H9 (cell line): ENCODE results near the gene SPATA6. TPM values are rescaled to one million over a fixed set of nuclear protein-coding genes. Genes with fewer than 3 reads are reported as not detected.

Experiments
- DNase-seq: peaks from one replicate; pipeline ENCODE4 v3.0.0-alpha.2; 2017
- H2AFZ ChIP-seq: one replicate; pipeline ENCODE4 v1.6.1; 2013; ENCODE audit warnings: mild to moderate bottlenecking, low read length, control low read depth, moderate library complexity
- H2AK5ac ChIP-seq: 2 replicates; pipeline ENCODE4 v1.6.1; 2013; ENCODE audit warnings: low read length, control low read depth, mixed read lengths; ENCODE audit not compliant: insufficient read length
- H2BK120ac ChIP-seq: one replicate; pipeline ENCODE4 v1.6.1; 2013; ENCODE audit warnings: low read depth, mild to moderate bottlenecking, low read length, control low read depth, inconsistent platforms; ENCODE audit not compliant: poor library complexity, severe bottlenecking
- H2BK12ac ChIP-seq: 2 replicates; pipeline ENCODE4 v1.6.1; 2013; ENCODE audit warnings: low read length, control low read depth, mixed read lengths, low read depth; ENCODE audit not compliant: insufficient read length
- H2BK15ac ChIP-seq: 2 replicates; pipeline ENCODE4 v1.6.1; 2013; ENCODE audit warnings: low read depth, low read length, control low read depth
- H2BK20ac ChIP-seq: one replicate; pipeline ENCODE4 v1.6.1; 2013; ENCODE audit warnings: low read depth, mild to moderate bottlenecking, low read length, control low read depth, inconsistent platforms; ENCODE audit not compliant: poor library complexity, severe bottlenecking
- H2BK5ac ChIP-seq: 2 replicates; pipeline ENCODE4 v1.6.1; 2013; ENCODE audit warnings: low read length, control low read depth, mixed read lengths; ENCODE audit not compliant: insufficient read length
- H3K14ac ChIP-seq: 2 replicates; pipeline ENCODE4 v1.6.1; 2013; ENCODE audit warnings: low read length, control low read depth; ENCODE audit not compliant: insufficient read depth
- H3K18ac ChIP-seq: 2 replicates; pipeline ENCODE4 v1.6.1; 2013; ENCODE audit warnings: low read depth, mild to moderate bottlenecking, mixed read lengths, low read length, control low read depth; ENCODE audit not compliant: insufficient read length
- H3K23ac ChIP-seq: 2 replicates; pipeline ENCODE4 v1.6.1; 2013; ENCODE audit warnings: low read length, control low read depth, mixed read lengths, low read depth; ENCODE audit not compliant: insufficient read length
- H3K23me2 ChIP-seq: 2 replicates; pipeline ENCODE4 v1.6.1; 2013; ENCODE audit warnings: low read depth, mild to moderate bottlenecking, mixed read lengths, low read length, control low read depth; ENCODE audit not compliant: insufficient read length, poor library complexity, severe bottlenecking
- H3K27ac ChIP-seq: 2 replicates; pipeline ENCODE4 v1.5.1; 2013; ENCODE audit warnings: low read length, control low read depth, mixed read lengths, low read depth; ENCODE audit not compliant: insufficient read length
- H3K27me3 ChIP-seq: 2 replicates; pipeline ENCODE4 v1.6.1; 2013; ENCODE audit warnings: low read length, control low read depth, inconsistent platforms; ENCODE audit not compliant: insufficient read depth
- H3K4ac ChIP-seq: 2 replicates; pipeline ENCODE4 v1.6.1; 2013; ENCODE audit warnings: low read depth, mild to moderate bottlenecking, control low read depth, inconsistent platforms, low read length, moderate library complexity
- H3K4me1 ChIP-seq: 2 replicates; pipeline ENCODE4 v1.6.1; 2013; ENCODE audit warnings: low read length, control low read depth, inconsistent platforms; ENCODE audit not compliant: insufficient read depth
- H3K4me2 ChIP-seq: 2 replicates; pipeline ENCODE4 v1.6.1; 2013; ENCODE audit warnings: low read length, control low read depth, mixed read lengths; ENCODE audit not compliant: insufficient read length, insufficient read depth
- H3K56ac ChIP-seq: 2 replicates; pipeline ENCODE4 v1.6.1; 2013; ENCODE audit warnings: low read depth, mild to moderate bottlenecking, mixed read lengths, low read length, control low read depth; ENCODE audit not compliant: insufficient read length
- H3K79me1 ChIP-seq: 2 replicates; pipeline ENCODE4 v1.6.1; 2013; ENCODE audit warnings: low read depth, mild to moderate bottlenecking, moderate library complexity, low read length, control low read depth, inconsistent platforms; ENCODE audit not compliant: insufficient read depth, poor library complexity, severe bottlenecking
- H3K79me2 ChIP-seq: 2 replicates; pipeline ENCODE4 v1.6.1; 2013; ENCODE audit warnings: low read length, control low read depth, inconsistent platforms; ENCODE audit not compliant: insufficient read depth
- H3K9ac ChIP-seq: 2 replicates; pipeline ENCODE4 v1.6.1; 2013; ENCODE audit warnings: low read length, control low read depth, mixed read lengths; ENCODE audit not compliant: insufficient read length; ENCODE audit errors: extremely low read depth
- H3K9me3 ChIP-seq: one replicate; pipeline ENCODE4 v1.6.1; 2013; ENCODE audit warnings: low read depth, low read length, inconsistent platforms; ENCODE audit not compliant: control insufficient read depth
- H3T11ph ChIP-seq: one replicate; pipeline ENCODE4 v1.6.1; 2013; ENCODE audit warnings: mild to moderate bottlenecking, low read length, control low read depth, inconsistent platforms
- H4K20me1 ChIP-seq: one replicate; pipeline ENCODE4 v1.6.1; 2013; ENCODE audit not compliant: control insufficient read depth, insufficient read length, insufficient read depth
- H4K5ac ChIP-seq: 2 replicates; pipeline ENCODE4 v1.6.1; 2013; ENCODE audit warnings: low read depth, mild to moderate bottlenecking, mixed read lengths, low read length, control low read depth; ENCODE audit not compliant: insufficient read length
- H4K8ac ChIP-seq: replicated peaks from 2 replicates; pipeline ENCODE4 v1.6.1; 2013; ENCODE audit warnings: low read length, control low read depth, mixed read lengths, low read depth; ENCODE audit not compliant: insufficient read length
- H4K91ac ChIP-seq: 2 replicates; pipeline ENCODE4 v1.6.1; 2013; ENCODE audit warnings: low read depth, mild to moderate bottlenecking, moderate library complexity, mixed read lengths, low read length, control low read depth; ENCODE audit not compliant: insufficient read length
- H3K27ac Mint-ChIP-seq, 3 experiments: 2 replicates in 2 of 3; 3 replicates in 1 of 3; pipeline ENCODE4 v1.8.0; 2020 to 2021; ENCODE audit warnings: mixed read lengths in 3 of 3, mild to moderate bottlenecking in 1 of 3, moderate library complexity in 1 of 3
- H3K27me3 Mint-ChIP-seq: 2 replicates; pipeline ENCODE4 v1.8.0; 2021; ENCODE audit warnings: low read depth, mild to moderate bottlenecking, moderate library complexity, mixed read lengths
- H3K36me3 Mint-ChIP-seq, 3 experiments: 2 replicates in 2 of 3; 3 replicates in 1 of 3; pipeline ENCODE4 v1.8.0; 2020 to 2021; ENCODE audit warnings: low read depth in 3 of 3, mixed read lengths in 3 of 3; ENCODE audit not compliant: insufficient read depth in 1 of 3
- H3K4me1 Mint-ChIP-seq, 2 experiments: 2 replicates each; pipeline ENCODE4 v1.8.0; 2020; ENCODE audit warnings: mixed read lengths in 2 of 2
- H3K4me3 Mint-ChIP-seq, 2 experiments: 2 replicates in 1 of 2; 3 replicates in 1 of 2; pipeline ENCODE4 v1.8.0; 2020 to 2021; ENCODE audit warnings: mild to moderate bottlenecking in 2 of 2, mixed read lengths in 2 of 2, moderate library complexity in 1 of 2
- H3K9me3 Mint-ChIP-seq, 2 experiments: 2 replicates in 1 of 2; 3 replicates in 1 of 2; pipeline ENCODE4 v1.8.0; 2020; ENCODE audit warnings: mild to moderate bottlenecking in 2 of 2, mixed read lengths in 2 of 2, moderate library complexity in 1 of 2
- WGBS: extraction: QIAGEN DNeasy Blood & Tissue Kit; methylation state at CpG from one replicate; pipeline ENCODE4 v1.1.7; 2013; ENCODE audit warnings: missing lambda C conversion rate, low lambda C conversion rate, mixed read lengths; ENCODE audit not compliant: insufficient read length; ENCODE audit errors: extremely low coverage; 5-methylcytosine and 5-hydroxymethylcytosine counted together
- total RNA-seq: library from RNA; stranded (reverse); gene quantifications from 2 replicates; pipeline ENCODE4 v1.2.1, GENCODE V29; 2021
- TF ChIP-seq, protein P1 (sequence below): fragments of 200-600 bp; sonication (generic); conservative IDR thresholded peaks from 3 replicates; pipeline ENCODE4 v1.8.0; 2021; ENCODE audit warnings: antibody characterized with exemption, mild to moderate bottlenecking

Gene SPATA6
- total RNA-seq, 1 experiment from 2014 or later, result 8.0 TPM

DNA sequence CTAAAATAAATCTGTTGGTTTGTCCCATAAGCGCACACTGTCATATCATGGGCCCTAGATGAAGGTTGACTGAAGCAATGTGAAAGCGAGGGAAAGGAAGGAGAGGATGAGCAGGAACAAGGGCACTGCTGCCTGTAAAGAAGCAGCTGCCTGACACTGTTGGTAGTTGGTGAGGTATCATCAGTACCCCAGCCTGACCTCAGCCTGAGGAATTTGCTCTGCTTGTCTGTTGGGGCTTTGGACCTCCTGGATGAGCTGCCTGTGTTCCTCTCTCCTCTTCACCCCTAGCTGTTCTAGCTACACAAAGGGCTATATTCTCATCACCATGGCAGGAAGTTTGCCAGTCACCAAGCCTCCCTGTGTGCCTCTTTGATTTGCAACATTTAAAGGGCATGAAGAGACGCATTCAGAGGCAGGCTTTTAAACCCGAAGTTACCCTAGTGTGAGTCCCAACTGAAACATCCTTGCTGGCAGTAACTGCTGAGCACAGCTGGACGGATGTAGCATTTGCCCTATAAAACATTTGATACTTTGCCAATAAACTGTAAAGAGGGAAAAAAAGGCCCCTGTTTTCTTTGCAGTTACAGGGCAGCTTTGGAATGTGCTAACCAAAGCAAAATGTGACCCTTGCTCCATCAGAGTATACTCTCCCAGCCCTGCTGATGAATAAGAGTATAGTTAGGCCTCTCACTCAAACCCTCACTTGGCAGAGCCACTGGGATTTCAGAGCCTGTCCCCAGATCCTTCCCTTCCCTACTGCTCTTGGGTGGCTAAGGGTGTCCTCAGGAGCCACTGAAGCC is 22.2 kb upstream of the SPATA6 start:
- H3K79me2 ChIP-seq, result no peaks in the 10 kb centered on the region
- WGBS, result no CpG with 5 or more reads among the region's 5 CpGs
- peaks cover 18 to 25% of the 10 kb centered on the region in 2 experiments for H3K4me1 Mint-ChIP-seq

More for the DNA sequence above, 22.2 kb upstream of the SPATA6 start:
- no peak for DNase-seq
- H3K56ac ChIP-seq, result no peak overlapping the region
- H2BK5ac ChIP-seq, result no peak overlapping the region
- no peaks in the 10 kb centered on the region for H3K9me3 ChIP-seq
- Mint-ChIP-seq H3K4me3 (no peak overlapping the region), H3K9me3 (no peaks in the 10 kb centered on the region), H3K27ac (no peak overlapping the region), H3K27me3 (no peaks in the 10 kb centered on the region; the same call in 1 of the 2 replicates), H3K36me3 (no peaks in the 10 kb centered on the region)
- H2BK15ac ChIP-seq, result no peak overlapping the region
- no peak overlapping the region for H2AK5ac ChIP-seq
- no peak overlapping the region for H2BK20ac ChIP-seq
- H3K27ac ChIP-seq, result no peak overlapping the region
- no peak overlapping the region for H3K4ac ChIP-seq
- H3K4me2 ChIP-seq, result no peak overlapping the region
- no peaks in the 10 kb centered on the region for H4K20me1 ChIP-seq
- H3K14ac ChIP-seq, result no peak overlapping the region
- no peak overlapping the region for H2AFZ ChIP-seq
- no peak overlapping the region for H4K5ac ChIP-seq
- no peak overlapping the region for H4K8ac ChIP-seq
- no peak overlapping the region for H2BK12ac ChIP-seq
- H3K79me1 ChIP-seq, result no peaks in the 10 kb centered on the region
- H4K91ac ChIP-seq, result no peak overlapping the region
- H3K4me1 ChIP-seq, result peaks cover 7% of the 10 kb centered on the region; the same call in 1 of the 2 replicates
- H3K23me2 ChIP-seq, result no peaks in the 10 kb centered on the region
- TF ChIP-seq, protein P1, sequence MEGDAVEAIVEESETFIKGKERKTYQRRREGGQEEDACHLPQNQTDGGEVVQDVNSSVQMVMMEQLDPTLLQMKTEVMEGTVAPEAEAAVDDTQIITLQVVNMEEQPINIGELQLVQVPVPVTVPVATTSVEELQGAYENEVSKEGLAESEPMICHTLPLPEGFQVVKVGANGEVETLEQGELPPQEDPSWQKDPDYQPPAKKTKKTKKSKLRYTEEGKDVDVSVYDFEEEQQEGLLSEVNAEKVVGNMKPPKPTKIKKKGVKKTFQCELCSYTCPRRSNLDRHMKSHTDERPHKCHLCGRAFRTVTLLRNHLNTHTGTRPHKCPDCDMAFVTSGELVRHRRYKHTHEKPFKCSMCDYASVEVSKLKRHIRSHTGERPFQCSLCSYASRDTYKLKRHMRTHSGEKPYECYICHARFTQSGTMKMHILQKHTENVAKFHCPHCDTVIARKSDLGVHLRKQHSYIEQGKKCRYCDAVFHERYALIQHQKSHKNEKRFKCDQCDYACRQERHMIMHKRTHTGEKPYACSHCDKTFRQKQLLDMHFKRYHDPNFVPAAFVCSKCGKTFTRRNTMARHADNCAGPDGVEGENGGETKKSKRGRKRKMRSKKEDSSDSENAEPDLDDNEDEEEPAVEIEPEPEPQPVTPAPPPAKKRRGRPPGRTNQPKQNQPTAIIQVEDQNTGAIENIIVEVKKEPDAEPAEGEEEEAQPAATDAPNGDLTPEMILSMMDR, result no peak
- no peak overlapping the region for H3K23ac ChIP-seq
- no peak overlapping the region for H3K9ac ChIP-seq
- no peak overlapping the region for H3T11ph ChIP-seq
- no peak overlapping the region for H2BK120ac ChIP-seq
- no peaks in the 10 kb centered on the region for H3K27me3 ChIP-seq
- H3K18ac ChIP-seq, result no peak overlapping the region
